NT2/D1 (cell line): Measurements from ENCODE around the gene NFKBIE.

Source experiments
- SUZ12 ChIP-seq: IDR thresholded peaks from 2 replicates; pipeline ENCODE4 v1.6.1; 2011; ENCODE audit not compliant: insufficient read length, insufficient read depth; ENCODE audit errors: extremely low read depth
- YY1 ChIP-seq: IDR thresholded peaks from 2 replicates; pipeline ENCODE4 v1.6.1; 2011; ENCODE audit not compliant: insufficient read length, insufficient read depth
- ZNF274 ChIP-seq: IDR thresholded peaks from 2 replicates; pipeline ENCODE4 v1.6.1; 2011; ENCODE audit warnings: mild to moderate bottlenecking, low read depth, low read length

DNA sequence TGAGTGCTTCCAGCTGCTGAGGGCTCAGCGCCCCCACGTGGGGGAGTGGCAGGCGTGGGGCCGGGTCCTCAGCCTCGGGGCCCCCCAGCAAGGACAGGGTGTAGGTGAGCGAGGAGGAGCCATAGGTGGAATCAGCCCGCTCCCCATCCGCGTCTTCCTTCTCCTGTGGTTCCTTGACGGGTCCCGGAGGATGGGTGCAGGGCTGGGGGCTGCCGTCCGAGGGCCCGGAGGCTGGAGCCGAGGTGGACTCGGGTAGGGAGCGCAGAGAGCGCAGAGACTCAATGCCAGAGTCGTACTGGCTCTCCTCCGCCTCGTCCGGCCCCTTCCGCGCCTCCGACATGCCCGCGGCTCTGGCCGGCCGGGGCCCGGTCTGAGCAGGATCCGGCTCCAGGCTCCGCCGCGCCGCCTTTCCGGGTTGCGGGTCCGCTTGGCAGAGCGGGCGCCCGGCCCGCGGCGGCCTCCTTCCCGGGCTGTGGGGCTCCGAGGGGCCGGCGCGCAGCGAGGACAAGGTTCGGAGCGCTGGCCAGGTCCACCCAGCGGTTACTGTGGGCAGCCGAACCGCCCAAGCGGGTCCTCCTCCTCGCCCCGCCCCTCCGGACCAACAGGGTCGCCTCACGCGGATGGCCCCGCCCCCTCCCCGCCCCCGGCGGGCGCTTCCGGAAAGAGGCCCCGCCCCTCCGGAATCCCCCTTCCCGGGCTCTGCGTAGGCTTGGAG is at the start of gene NFKBIE:
- TF ChIP-seq SUZ12 (no peak), YY1 (no peak), ZNF274 (no peak)
